HEK293 (cell line): ENCODE data around the gene MYH8.

Experiments used
- CTCF ChIA-PET: fragments of 350-600 bp; formaldehyde crosslinking; extraction: SDS; loops from one replicate; lab custom pipeline; 2021; ENCODE audit warnings: antibody characterized with exemption; lab: Yijun Ruan, JAX
- POLR2A ChIA-PET: fragments of 300-600 bp; formaldehyde crosslinking; extraction: SDS; loops from one replicate; lab custom pipeline; 2020; ENCODE audit warnings: antibody characterized with exemption, inconsistent platforms; lab: Yijun Ruan, JAX
- H3K27ac ChIP-seq: fragments of 200-500 bp; sonication (Bioruptor generic); 2 replicates; pipeline ENCODE4 v1.5.1; 2014; ENCODE audit warnings: low read depth, low read length, control low read depth, inconsistent platforms; ENCODE audit errors: extremely low read depth
- H3K36me3 ChIP-seq, 2 experiments: fragments of 200-500 bp in 1 of 2; sonication (Bioruptor generic) in 1 of 2; 1 replicate in 1 of 2; 2 replicates in 1 of 2; pipeline ENCODE4 v1.5.1; 2014 to 2017; ENCODE audit warnings: inconsistent platforms in 2 of 2, low read length in 2 of 2; ENCODE audit not compliant: control insufficient read depth in 2 of 2, insufficient read depth in 1 of 2
- H3K4me1 ChIP-seq: fragments of 200-500 bp; sonication (Bioruptor generic); 2 replicates; pipeline ENCODE4 v1.5.1; 2014; ENCODE audit warnings: mild to moderate bottlenecking, low read length, inconsistent platforms; ENCODE audit not compliant: control insufficient read depth, insufficient read depth
- H3K4me3 ChIP-seq: 2 replicates; pipeline ENCODE4 v1.5.1; 2011; ENCODE audit warnings: low read depth, mild to moderate bottlenecking, control low read depth, low read length, moderate library complexity
- H3K9me3 ChIP-seq: fragments of 200-500 bp; sonication (Bioruptor generic); 2 replicates; pipeline ENCODE4 v1.5.1; 2014; ENCODE audit warnings: low read depth, low read length, inconsistent platforms; ENCODE audit not compliant: control insufficient read depth, insufficient read depth
- FEZF1 ChIP-seq: fragments of 450-650 bp; formaldehyde crosslinking; IDR thresholded peaks from 2 replicates; pipeline ENCODE4 v1.5.1; 2016; ENCODE audit warnings: missing biosample characterization, missing genetic modification characterization
- GLIS1 ChIP-seq: fragments of 450-650 bp; formaldehyde crosslinking; IDR thresholded peaks from 2 replicates; pipeline ENCODE4 v1.5.1; 2016; ENCODE audit warnings: missing biosample characterization, missing genetic modification characterization
- OSR2 ChIP-seq: fragments of 450-650 bp; formaldehyde crosslinking; IDR thresholded peaks from 2 replicates; pipeline ENCODE4 v1.5.1; 2016; ENCODE audit warnings: missing biosample characterization, missing genetic modification characterization
- OVOL3 ChIP-seq: fragments of 450-650 bp; formaldehyde crosslinking; IDR thresholded peaks from 2 replicates; pipeline ENCODE4 v1.5.1; 2016; ENCODE audit warnings: missing biosample characterization, missing genetic modification characterization
- ZBTB20 ChIP-seq: fragments of 450-650 bp; formaldehyde crosslinking; IDR thresholded peaks from 2 replicates; pipeline ENCODE4 v1.5.1; 2016; ENCODE audit warnings: missing biosample characterization, missing genetic modification characterization
- ZFP3 ChIP-seq: fragments of 450-650 bp; formaldehyde crosslinking; IDR thresholded peaks from 2 replicates; pipeline ENCODE4 v1.5.1; 2016; ENCODE audit warnings: low read depth, missing biosample characterization, missing genetic modification characterization
- ZNF174 ChIP-seq: fragments of 450-650 bp; formaldehyde crosslinking; IDR thresholded peaks from 2 replicates; pipeline ENCODE4 v1.5.0; 2017; ENCODE audit warnings: missing biosample characterization, mild to moderate bottlenecking, missing genetic modification characterization
- ZNF19 ChIP-seq: fragments of 450-650 bp; formaldehyde crosslinking; IDR thresholded peaks from 2 replicates; pipeline ENCODE4; 2016; ENCODE audit warnings: missing biosample characterization, missing genetic modification characterization, low read depth
- ZNF223 ChIP-seq: fragments of 450-650 bp; formaldehyde crosslinking; IDR thresholded peaks from 2 replicates; pipeline ENCODE4 v1.5.1; 2016; ENCODE audit warnings: missing biosample characterization, missing genetic modification characterization
- ZNF501 ChIP-seq: fragments of 450-650 bp; formaldehyde crosslinking; IDR thresholded peaks from 2 replicates; pipeline ENCODE4 v1.5.1; 2016; ENCODE audit warnings: missing biosample characterization, missing genetic modification characterization
- ZNF544 ChIP-seq: fragments of 450-650 bp; formaldehyde crosslinking; IDR thresholded peaks from 2 replicates; pipeline ENCODE4 v1.5.0; 2017; ENCODE audit warnings: missing biosample characterization, missing genetic modification characterization
- ZNF596 ChIP-seq: fragments of 450-650 bp; IDR thresholded peaks from 2 replicates; pipeline ENCODE4 v1.5.0; 2018; ENCODE audit warnings: missing biosample characterization, mild to moderate bottlenecking, missing genetic modification characterization, moderate library complexity
- TF ChIP-seq, protein P1 (sequence below): fragments of 450-650 bp; formaldehyde crosslinking; optimal IDR thresholded peaks from 2 replicates; pipeline ENCODE3; 2016; ENCODE audit warnings: missing biosample characterization, mild to moderate bottlenecking, missing genetic modification characterization
- TF ChIP-seq, protein P2 (sequence below): fragments of 450-650 bp; formaldehyde crosslinking; IDR thresholded peaks from 2 replicates; pipeline ENCODE4 v1.5.1; 2016; ENCODE audit warnings: missing biosample characterization, missing genetic modification characterization
- TF ChIP-seq, protein P3 (sequence below): fragments of 450-650 bp; formaldehyde crosslinking; IDR thresholded peaks from 2 replicates; pipeline ENCODE4 v1.5.1; 2016; ENCODE audit warnings: missing biosample characterization, missing genetic modification characterization
- TF ChIP-seq, protein P4 (sequence below): fragments of 450-650 bp; formaldehyde crosslinking; IDR thresholded peaks from 2 replicates; pipeline ENCODE4 v1.5.1; 2016; ENCODE audit warnings: missing biosample characterization, missing genetic modification characterization
- TF ChIP-seq, protein P5 (sequence below): fragments of 450-650 bp; formaldehyde crosslinking; IDR thresholded peaks from 2 replicates; pipeline ENCODE4; 2016; ENCODE audit warnings: missing biosample characterization, missing genetic modification characterization
- TF ChIP-seq, protein P6 (sequence below): fragments of 450-650 bp; formaldehyde crosslinking; IDR thresholded peaks from 2 replicates; pipeline ENCODE4 v1.5.1; 2016; ENCODE audit warnings: missing biosample characterization, missing genetic modification characterization

Gene MYH8

DNA sequence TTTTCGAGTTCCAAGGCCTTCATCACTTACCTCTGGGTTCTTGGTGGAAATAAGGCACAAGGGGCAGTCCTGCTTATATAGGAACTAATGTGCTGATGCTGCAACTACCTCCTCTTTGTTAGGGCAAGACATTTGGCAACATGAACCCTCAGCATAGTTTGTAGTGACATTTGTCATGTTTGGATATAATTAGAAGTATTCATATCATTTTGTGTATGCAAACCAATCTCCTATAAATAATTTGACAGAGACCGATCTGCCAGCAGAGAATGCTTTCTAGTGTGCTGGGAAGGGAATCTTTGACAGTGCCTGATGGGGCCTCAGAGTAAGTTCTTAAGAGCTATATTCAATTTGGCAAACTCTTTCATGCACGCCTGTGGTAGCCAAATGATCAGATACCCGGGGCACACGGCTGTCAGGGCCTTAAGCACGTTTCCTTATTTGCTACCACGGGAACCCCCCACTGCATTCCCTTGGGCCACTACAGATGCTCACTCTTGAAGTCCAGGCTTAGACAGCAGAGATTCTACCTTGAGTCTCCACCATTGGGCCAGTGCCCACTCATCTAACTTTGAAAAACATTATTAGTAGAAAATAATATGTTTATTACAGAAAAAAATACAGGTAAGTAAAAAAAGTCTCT, at the start of gene MYH8:
Gene MYH8, minus strand, starts transcription at position 51 of the 643 bp plus-strand sequence. CDS start 1,723 bp downstream, outside the sequence.
- CTCF ChIA-PET: interaction anchor here (0.7 to 1.7 kb wide), 3 partner anchors 8 to 195 kb away, joined by 3 to 4 read pairs (median 3); no protein-coding TSS in a partner anchor
- H3K4me3 ChIP-seq: no peak within 1 kb of the TSS
- TF ChIP-seq, protein P1, sequence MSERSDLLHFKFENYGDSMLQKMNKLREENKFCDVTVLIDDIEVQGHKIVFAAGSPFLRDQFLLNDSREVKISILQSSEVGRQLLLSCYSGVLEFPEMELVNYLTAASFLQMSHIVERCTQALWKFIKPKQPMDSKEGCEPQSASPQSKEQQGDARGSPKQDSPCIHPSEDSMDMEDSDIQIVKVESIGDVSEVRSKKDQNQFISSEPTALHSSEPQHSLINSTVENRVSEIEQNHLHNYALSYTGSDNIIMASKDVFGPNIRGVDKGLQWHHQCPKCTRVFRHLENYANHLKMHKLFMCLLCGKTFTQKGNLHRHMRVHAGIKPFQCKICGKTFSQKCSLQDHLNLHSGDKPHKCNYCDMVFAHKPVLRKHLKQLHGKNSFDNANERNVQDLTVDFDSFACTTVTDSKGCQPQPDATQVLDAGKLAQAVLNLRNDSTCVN (tag by site-specific recombination): no peak
- TF ChIP-seq OSR2 (tag by site-specific recombination) (no peak), ZNF174 (no peak), OVOL3 (tag by site-specific recombination) (no peak), ZNF544 (tag by site-specific recombination) (no peak), FEZF1 (tag by site-specific recombination) (no peak), ZBTB20 (tag by site-specific recombination) (no peak), ZNF223 (tag by site-specific recombination) (no peak), ZNF596 (tag by site-specific recombination) (no peak), ZFP3 (tag by site-specific recombination) (no peak), ZNF501 (tag by site-specific recombination) (no peak), ZNF19 (no peak), GLIS1 (tag by site-specific recombination) (no peak)
- TF ChIP-seq, protein P2, sequence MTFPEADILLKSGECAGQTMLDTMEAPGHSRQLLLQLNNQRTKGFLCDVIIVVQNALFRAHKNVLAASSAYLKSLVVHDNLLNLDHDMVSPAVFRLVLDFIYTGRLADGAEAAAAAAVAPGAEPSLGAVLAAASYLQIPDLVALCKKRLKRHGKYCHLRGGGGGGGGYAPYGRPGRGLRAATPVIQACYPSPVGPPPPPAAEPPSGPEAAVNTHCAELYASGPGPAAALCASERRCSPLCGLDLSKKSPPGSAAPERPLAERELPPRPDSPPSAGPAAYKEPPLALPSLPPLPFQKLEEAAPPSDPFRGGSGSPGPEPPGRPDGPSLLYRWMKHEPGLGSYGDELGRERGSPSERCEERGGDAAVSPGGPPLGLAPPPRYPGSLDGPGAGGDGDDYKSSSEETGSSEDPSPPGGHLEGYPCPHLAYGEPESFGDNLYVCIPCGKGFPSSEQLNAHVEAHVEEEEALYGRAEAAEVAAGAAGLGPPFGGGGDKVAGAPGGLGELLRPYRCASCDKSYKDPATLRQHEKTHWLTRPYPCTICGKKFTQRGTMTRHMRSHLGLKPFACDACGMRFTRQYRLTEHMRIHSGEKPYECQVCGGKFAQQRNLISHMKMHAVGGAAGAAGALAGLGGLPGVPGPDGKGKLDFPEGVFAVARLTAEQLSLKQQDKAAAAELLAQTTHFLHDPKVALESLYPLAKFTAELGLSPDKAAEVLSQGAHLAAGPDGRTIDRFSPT (tag by site-specific recombination): no peak
- TF ChIP-seq, protein P3, sequence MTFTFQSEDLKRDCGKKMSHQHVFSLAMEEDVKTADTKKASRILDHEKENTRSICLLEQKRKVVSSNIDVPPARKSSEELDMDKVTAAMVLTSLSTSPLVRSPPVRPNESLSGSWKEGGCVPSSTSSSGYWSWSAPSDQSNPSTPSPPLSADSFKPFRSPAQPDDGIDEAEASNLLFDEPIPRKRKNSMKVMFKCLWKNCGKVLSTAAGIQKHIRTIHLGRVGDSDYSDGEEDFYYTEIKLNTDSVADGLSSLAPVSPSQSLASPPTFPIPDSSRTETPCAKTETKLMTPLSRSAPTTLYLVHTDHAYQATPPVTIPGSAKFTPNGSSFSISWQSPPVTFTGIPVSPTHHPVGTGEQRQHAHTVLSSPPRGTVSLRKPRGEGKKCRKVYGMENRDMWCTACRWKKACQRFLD (tag by site-specific recombination): no peak
- TF ChIP-seq, protein P4, sequence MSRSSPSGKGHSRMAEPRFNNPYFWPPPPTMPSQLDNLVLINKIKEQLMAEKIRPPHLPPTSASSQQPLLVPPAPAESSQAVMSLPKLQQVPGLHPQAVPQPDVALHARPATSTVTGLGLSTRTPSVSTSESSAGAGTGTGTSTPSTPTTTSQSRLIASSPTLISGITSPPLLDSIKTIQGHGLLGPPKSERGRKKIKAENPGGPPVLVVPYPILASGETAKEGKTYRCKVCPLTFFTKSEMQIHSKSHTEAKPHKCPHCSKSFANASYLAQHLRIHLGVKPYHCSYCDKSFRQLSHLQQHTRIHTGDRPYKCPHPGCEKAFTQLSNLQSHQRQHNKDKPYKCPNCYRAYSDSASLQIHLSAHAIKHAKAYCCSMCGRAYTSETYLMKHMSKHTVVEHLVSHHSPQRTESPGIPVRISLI (tag by site-specific recombination): no peak
- TF ChIP-seq, protein P5, sequence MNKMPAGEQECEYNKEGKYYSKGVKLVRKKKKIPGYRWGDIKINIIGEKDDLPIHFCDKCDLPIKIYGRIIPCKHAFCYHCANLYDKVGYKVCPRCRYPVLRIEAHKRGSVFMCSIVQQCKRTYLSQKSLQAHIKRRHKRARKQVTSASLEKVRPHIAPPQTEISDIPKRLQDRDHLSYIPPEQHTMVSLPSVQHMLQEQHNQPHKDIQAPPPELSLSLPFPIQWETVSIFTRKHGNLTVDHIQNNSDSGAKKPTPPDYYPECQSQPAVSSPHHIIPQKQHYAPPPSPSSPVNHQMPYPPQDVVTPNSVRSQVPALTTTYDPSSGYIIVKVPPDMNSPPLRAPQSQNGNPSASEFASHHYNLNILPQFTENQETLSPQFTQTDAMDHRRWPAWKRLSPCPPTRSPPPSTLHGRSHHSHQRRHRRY (tag by site-specific recombination): no peak
- TF ChIP-seq, protein P6, sequence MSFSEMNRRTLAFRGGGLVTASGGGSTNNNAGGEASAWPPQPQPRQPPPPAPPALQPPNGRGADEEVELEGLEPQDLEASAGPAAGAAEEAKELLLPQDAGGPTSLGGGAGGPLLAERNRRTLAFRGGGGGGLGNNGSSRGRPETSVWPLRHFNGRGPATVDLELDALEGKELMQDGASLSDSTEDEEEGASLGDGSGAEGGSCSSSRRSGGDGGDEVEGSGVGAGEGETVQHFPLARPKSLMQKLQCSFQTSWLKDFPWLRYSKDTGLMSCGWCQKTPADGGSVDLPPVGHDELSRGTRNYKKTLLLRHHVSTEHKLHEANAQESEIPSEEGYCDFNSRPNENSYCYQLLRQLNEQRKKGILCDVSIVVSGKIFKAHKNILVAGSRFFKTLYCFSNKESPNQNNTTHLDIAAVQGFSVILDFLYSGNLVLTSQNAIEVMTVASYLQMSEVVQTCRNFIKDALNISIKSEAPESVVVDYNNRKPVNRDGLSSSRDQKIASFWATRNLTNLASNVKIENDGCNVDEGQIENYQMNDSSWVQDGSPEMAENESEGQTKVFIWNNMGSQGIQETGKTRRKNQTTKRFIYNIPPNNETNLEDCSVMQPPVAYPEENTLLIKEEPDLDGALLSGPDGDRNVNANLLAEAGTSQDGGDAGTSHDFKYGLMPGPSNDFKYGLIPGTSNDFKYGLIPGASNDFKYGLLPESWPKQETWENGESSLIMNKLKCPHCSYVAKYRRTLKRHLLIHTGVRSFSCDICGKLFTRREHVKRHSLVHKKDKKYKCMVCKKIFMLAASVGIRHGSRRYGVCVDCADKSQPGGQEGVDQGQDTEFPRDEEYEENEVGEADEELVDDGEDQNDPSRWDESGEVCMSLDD: no peak
- TF ChIP-seq, all 188 proteins: peak for 0
- POLR2A ChIA-PET: no interaction called here
- Histone ChIP-seq H3K27ac (no peak within 1 kb of the TSS), H3K9me3 (no peaks in the 10 kb centered on the region), H3K4me1 (no peaks in the 10 kb centered on the region), H3K36me3 (no peaks in the 10 kb centered on the region)
